RWPE2 (cell line): ENCODE measurements around the gene ATXN7L1.

ENCODE experiments used
- ATAC-seq: fragments of 200-7000 bp; cut with Tn5 transposase; 3 replicates; pipeline ENCODE4 v1.9.1; 2021; ENCODE audit warnings: low read depth
- DNase-seq: peaks from one replicate; pipeline ENCODE4 v3.0.0-alpha.2; 2020; ENCODE audit warnings: low spot score
- H3K27ac ChIP-seq: fragments of 450-650 bp; 2 replicates; pipeline ENCODE4 v1.5.1; 2017; ENCODE audit warnings: mild to moderate bottlenecking; ENCODE audit not compliant: poor library complexity, severe bottlenecking
- H3K27me3 ChIP-seq: fragments of 250-450 bp; sonication (Bioruptor Pico); 2 replicates; pipeline ENCODE4 v1.5.1; 2021; ENCODE audit warnings: mild to moderate bottlenecking, moderate library complexity; ENCODE audit not compliant: insufficient read depth, poor library complexity, severe bottlenecking
- H3K36me3 ChIP-seq: fragments of 250-450 bp; sonication (Bioruptor Pico); 2 replicates; pipeline ENCODE4 v1.5.1; 2020; ENCODE audit warnings: low read depth, mild to moderate bottlenecking, moderate library complexity
- H3K4me1 ChIP-seq: fragments of 250-450 bp; sonication (Bioruptor Pico); 2 replicates; pipeline ENCODE4 v1.5.1; 2021; ENCODE audit warnings: mild to moderate bottlenecking, moderate library complexity; ENCODE audit not compliant: insufficient read depth, poor library complexity, severe bottlenecking
- H3K4me3 ChIP-seq: fragments of 250-450 bp; sonication (Bioruptor Pico); 2 replicates; pipeline ENCODE4 v1.5.1; 2021; ENCODE audit warnings: mild to moderate bottlenecking, moderate library complexity; ENCODE audit not compliant: severe bottlenecking
- H3K9me3 ChIP-seq: fragments of 250-450 bp; sonication (Bioruptor Pico); 2 replicates; pipeline ENCODE4 v1.5.1; 2021; ENCODE audit warnings: mild to moderate bottlenecking, moderate library complexity; ENCODE audit not compliant: severe bottlenecking
- TF ChIP-seq, protein P1 (sequence below): fragments of 450-650 bp; IDR thresholded peaks from one replicate; pipeline ENCODE4 v1.5.1; 2017; ENCODE audit warnings: mild to moderate bottlenecking, moderate library complexity; ENCODE audit not compliant: poor library complexity, severe bottlenecking

Gene ATXN7L1

DNA sequence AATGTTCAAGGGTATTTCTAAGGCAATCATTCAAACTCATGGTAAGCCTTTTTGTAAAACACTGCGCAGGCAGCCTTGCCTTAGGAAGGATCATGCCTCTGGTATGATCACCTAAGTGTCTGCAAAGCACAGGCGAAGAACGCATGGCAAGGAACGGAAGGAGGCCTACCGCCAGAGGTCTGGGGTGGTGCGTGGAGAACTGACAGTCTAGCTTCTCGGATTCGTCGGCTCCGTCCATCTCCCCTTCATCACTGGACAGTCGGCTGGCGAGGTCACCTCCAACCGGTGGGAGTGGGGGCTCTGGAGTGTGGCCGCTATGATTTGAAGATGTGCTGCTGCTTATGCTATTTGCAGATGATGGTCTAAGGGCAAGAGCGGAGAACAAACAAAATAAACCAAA, 252.5 kb downstream of the ATXN7L1 start:
- ATAC-seq = no peak
- peaks cover 4% of the 10 kb centered on the region for H3K9me3 ChIP-seq
- H3K36me3 ChIP-seq = no peaks in the 10 kb centered on the region
- no peak overlapping the region for H3K4me3 ChIP-seq
- no peak overlapping the region for H3K27ac ChIP-seq
- H3K4me1 ChIP-seq = no peaks in the 10 kb centered on the region
- TF ChIP-seq, protein P1, sequence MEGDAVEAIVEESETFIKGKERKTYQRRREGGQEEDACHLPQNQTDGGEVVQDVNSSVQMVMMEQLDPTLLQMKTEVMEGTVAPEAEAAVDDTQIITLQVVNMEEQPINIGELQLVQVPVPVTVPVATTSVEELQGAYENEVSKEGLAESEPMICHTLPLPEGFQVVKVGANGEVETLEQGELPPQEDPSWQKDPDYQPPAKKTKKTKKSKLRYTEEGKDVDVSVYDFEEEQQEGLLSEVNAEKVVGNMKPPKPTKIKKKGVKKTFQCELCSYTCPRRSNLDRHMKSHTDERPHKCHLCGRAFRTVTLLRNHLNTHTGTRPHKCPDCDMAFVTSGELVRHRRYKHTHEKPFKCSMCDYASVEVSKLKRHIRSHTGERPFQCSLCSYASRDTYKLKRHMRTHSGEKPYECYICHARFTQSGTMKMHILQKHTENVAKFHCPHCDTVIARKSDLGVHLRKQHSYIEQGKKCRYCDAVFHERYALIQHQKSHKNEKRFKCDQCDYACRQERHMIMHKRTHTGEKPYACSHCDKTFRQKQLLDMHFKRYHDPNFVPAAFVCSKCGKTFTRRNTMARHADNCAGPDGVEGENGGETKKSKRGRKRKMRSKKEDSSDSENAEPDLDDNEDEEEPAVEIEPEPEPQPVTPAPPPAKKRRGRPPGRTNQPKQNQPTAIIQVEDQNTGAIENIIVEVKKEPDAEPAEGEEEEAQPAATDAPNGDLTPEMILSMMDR = no peak
- no peak for DNase-seq
- no peaks in the 10 kb centered on the region for H3K27me3 ChIP-seq

DNA sequence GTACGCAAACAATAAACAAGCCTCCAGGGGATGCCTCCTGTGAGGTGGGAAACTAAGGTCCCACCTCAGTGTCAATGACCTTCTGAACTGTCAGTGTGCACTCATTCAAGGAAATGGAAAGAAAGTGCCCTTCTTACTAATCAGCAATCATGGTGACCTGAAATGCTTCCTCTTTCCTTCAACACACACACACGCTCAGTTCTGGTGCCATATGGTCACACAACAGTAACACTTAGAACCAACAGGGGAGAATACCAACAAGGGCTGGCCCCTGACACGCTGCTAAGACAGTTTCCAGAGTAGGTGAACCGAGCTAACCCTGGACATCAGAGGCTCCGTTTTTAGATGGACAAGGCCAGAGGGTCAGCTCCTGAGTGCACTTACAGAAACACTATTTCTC, 253.0 kb downstream of the ATXN7L1 start:
- H3K36me3 ChIP-seq = no peaks in the 10 kb centered on the region
- ATAC-seq = no peak
- H3K4me3 ChIP-seq = no peak overlapping the region
- no peaks in the 10 kb centered on the region for H3K4me1 ChIP-seq
- H3K27me3 ChIP-seq = no peaks in the 10 kb centered on the region
- peaks cover 4% of the 10 kb centered on the region for H3K9me3 ChIP-seq
- H3K27ac ChIP-seq = no peak overlapping the region
- TF ChIP-seq, protein P1 = no peak
- no peak for DNase-seq

DNA sequence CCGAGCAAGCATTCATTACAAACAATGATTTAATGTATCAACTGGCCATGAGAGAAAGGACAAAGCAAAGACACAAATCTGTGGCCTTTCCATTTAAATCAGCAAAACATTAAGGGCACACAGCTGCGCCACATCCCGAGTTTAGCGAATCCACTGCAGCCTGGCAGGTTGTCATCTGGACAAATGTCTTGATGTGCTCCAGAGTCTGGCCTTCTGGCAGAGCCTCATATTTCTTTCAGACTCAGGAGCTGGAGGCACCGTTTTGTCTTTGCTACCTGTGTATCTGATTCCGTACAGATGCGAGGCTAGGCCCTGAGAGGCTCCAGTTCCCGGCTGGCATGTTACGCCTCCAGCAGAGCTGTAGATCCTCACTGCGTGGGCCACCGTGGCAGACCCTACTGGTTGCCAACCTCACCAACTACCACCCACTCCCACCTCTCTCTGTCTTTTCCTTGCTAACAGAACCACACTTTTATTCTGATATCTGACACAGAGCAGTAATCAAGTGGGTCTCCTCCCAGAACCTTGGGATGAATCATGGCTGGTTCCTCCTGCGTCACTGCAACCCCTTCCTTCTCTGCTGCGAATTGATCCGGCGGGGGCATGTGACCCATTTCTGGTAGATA, 254.2 kb downstream of the ATXN7L1 start:
- TF ChIP-seq, protein P1 = no peak
- Histone ChIP-seq H3K36me3 (no peaks in the 10 kb centered on the region), H3K27ac (no peak overlapping the region), H3K9me3 (peaks cover 4% of the 10 kb centered on the region), H3K4me3 (no peak overlapping the region), H3K4me1 (no peaks in the 10 kb centered on the region), H3K27me3 (no peaks in the 10 kb centered on the region)
- no peak for DNase-seq
- ATAC-seq = no peak

DNA sequence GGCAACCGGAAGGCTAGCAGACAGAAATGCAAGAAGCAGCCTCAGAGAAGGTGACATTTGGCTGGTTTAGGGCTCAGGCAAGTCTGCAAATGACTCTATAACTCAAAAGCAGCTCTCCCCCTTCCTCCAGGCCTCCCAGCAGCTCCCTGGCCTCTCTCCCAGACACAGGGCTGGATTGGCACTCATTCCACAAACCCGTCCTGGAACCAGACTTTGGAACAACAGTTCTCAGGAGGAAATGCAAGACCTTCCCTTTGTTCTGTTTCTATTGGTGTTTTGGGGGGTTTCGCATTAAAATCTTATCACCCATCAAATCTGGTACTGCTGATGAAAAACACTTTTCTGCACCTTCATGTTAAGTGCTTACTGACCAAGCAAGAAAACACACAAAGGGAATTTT, 254.8 kb downstream of the ATXN7L1 start:
- DNase-seq (no peak), ATAC-seq (no peak)
- no peak overlapping the region for H3K4me3 ChIP-seq
- no peak overlapping the region for H3K27ac ChIP-seq
- TF ChIP-seq, protein P1 = no peak
- H3K4me1 ChIP-seq = no peaks in the 10 kb centered on the region
- no peaks in the 10 kb centered on the region for H3K36me3 ChIP-seq
- no peaks in the 10 kb centered on the region for H3K27me3 ChIP-seq
- peaks cover 4% of the 10 kb centered on the region for H3K9me3 ChIP-seq

DNA sequence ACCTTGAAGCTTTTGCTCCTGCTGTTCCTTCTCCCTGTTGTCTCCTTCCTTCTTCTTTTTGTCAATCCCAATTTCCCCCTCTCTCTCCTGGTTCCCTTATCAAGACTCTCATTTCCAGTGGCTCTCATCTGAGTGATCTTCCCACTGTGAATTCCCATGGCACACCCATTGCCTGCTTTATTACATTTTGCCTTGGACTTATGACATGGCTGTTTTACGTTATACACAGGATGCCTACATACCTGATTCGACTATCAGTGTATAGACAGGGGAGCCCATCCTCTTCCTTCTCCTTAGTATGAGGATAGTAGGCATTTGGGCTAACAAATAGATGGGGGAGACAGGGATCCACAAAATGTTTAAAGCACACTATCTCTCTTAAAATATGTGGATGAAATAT, 255.2 kb downstream of the ATXN7L1 start:
- no peaks in the 10 kb centered on the region for H3K4me1 ChIP-seq
- no peak overlapping the region for H3K27ac ChIP-seq
- H3K9me3 ChIP-seq = peaks cover 3% of the 10 kb centered on the region
- TF ChIP-seq, protein P1 = no peak
- H3K36me3 ChIP-seq = no peaks in the 10 kb centered on the region
- no peak for DNase-seq
- H3K27me3 ChIP-seq = no peaks in the 10 kb centered on the region
- H3K4me3 ChIP-seq = no peak overlapping the region
- no peak for ATAC-seq
